VCaP (cell line): ENCODE measurements around the gene C11orf98.

ENCODE experiments used
- H3K27ac ChIP-seq: fragments of 450-650 bp; 2 replicates; pipeline ENCODE4 v1.5.1; 2017
- TF ChIP-seq, protein P1 (sequence below): fragments of 450-650 bp; conservative IDR thresholded peaks from 2 replicates; pipeline ENCODE4 v1.5.1; 2017; ENCODE audit warnings: mild to moderate bottlenecking, moderate library complexity

C11orf98 gene

DNA sequence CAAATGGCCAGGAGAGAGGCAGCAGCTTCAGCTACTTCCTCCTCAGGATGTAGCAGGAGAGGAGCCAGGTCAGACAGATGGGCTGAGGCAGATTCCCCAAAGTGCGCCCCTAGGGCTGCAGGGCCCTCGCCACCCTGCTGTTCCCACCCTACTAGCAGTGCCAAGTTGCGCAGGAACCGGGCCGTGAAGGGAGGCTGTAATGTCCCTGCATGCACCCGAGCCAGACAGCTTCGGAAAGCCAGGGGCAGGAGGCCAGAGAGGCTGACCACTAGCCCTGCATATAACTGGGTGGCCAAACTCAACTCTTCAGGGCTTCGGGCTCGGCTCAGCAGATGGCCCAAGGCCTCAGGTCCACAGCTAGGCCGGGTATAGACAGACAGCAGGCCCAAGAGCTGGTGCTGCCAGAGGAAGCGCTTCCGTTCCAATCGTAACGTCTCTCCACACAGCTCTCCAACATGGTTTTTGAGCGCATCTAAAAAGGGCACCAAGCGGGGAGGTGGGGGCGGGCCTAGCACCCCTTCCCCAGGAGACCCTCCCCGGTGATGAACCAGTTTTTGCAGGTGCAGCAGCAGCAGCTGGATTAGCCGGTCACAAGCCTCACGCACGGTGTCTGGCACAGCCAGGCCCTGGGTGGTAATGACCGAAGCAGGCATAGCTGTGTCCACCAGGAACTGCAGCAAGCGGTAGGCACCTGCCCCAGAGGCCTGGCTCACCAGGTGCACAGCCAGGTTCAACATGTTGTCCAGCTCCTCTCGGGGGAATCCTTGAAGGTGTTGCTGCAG is 16.6 kb downstream of the C11orf98 start:
- TF ChIP-seq, protein P1, sequence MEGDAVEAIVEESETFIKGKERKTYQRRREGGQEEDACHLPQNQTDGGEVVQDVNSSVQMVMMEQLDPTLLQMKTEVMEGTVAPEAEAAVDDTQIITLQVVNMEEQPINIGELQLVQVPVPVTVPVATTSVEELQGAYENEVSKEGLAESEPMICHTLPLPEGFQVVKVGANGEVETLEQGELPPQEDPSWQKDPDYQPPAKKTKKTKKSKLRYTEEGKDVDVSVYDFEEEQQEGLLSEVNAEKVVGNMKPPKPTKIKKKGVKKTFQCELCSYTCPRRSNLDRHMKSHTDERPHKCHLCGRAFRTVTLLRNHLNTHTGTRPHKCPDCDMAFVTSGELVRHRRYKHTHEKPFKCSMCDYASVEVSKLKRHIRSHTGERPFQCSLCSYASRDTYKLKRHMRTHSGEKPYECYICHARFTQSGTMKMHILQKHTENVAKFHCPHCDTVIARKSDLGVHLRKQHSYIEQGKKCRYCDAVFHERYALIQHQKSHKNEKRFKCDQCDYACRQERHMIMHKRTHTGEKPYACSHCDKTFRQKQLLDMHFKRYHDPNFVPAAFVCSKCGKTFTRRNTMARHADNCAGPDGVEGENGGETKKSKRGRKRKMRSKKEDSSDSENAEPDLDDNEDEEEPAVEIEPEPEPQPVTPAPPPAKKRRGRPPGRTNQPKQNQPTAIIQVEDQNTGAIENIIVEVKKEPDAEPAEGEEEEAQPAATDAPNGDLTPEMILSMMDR = no peak
- H3K27ac ChIP-seq = no peak overlapping the region

DNA sequence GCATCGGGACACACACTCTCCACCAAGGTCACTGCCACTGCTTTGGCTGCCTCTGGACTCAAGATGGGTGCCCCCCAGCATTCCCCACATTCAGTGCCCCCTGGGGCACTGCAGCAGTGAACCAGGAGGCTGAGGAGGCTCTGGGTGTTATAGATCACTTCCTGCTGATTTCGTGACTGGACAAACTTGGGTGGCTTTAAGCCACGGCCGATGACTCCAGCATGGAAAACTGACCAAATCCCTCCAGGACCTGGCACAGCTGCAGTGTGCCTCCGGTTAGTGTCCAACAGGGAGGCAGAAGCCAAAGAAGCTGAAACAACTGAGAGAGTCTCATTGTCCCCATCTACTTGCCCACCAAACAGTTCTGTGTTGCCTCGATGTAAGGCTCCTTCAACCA is 17.4 kb downstream of the C11orf98 start:
- peak overlapping the region; percentile 91; the same call in 1 of the 2 replicates for H3K27ac ChIP-seq
- TF ChIP-seq, protein P1 = no peak

DNA sequence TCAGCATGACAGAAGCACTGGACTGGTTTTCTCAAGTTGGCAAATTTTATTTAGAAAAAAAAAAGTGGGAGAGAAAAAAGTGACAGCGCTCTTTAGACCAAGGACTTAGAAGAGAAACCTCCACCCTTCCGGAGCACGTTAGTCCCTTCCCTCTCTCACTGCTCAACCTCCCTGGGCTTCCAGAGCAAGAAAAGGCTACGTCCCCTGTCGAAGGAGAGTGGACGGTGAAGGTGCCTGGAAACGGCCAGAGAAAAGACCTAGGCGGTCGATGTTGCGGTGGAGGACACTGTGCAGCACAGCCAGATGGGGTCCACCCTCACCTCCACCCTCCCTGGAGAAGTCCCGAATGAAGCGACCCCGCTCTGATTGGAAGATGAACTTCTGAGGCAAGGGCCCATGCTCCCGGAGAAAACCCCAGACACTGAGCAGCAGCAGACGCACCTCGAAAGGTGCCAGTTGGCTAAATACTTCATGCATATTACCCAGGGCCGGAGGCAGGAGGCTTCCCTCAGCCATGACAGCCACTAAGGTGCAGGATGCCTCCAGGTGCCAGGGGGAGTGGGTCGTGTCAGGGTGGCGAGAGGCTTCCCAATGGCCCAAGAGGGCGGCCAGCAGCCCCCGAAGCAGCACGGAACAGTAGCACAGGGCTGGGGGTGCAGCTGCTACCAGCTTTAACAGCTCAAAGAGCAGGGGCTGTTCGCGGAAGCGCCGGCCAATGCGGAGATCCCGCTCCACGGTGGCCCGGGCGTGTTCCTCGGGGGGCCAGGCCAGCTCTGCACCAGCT is 18.0 kb downstream of the C11orf98 start:
- TF ChIP-seq, protein P1 = no peak
- H3K27ac ChIP-seq = peak overlapping the region; percentile 91

DNA sequence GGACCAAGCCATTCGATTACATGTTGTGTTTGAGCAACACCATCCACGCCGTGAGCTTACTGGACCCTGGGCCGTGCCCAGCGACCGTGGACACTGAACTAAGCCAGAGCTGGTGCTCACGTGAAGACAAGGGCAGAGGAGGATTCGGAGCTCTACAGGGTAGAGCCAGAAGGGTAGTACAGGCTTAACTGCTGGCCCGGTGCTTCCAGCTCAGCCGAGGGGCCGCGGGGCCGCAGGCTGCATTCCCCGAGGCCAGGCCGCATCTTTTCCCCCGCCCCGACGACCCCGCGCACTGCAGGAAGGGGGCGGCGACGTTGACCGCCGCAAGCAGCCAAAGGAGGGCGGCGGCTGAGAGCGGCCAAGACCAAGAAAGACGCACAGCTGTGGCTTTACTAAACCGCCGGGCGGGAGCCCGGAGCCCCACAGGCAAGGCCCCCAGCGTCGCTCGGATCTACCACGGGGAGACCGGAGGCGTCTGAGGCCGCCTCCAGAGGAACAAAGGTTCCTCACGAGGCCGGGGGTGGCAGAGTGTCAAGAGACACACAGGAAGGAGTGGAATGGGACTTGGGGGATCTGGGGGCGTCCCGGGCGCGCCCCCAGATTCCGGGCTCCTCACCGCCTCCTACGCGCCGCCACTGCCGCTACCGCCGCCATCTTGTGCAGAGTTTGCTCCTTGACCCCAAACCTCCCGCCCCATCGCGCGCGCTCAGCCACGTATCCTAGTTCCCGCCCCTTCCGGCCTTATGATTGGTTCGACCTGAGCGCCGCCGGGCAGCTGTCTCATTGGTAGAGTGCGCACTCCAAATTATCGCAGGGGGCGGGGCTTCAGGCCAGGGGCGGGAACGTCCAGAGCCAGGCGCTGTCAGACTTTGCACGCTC is 18.8 kb downstream of the C11orf98 start, which contains the start of gene GANAB:
Gene GANAB, minus strand, starts transcription at position 668 of the 879 bp plus-strand sequence. Its CDS starts 14 bp downstream, at position 654.
- peak within 1 kb of the TSS; percentile 91 for H3K27ac ChIP-seq
- TF ChIP-seq, protein P1 = no peak

DNA sequence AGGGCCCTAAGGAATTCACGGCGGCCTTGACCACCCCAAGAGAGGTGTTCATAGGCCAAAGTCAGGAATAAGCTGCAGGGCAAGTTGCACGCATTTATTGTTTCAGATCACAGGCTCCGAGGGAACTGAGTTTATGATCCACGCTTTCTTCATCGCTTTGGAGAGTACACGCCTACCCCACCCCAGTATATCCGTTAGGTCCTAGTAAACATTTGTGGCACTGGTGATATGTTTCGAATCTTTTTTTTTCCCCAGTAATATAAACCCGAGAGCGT is 19.4 kb downstream of the C11orf98 start:
- H3K27ac ChIP-seq = peak overlapping the region; percentile 91
- TF ChIP-seq, protein P1 = no peak

DNA sequence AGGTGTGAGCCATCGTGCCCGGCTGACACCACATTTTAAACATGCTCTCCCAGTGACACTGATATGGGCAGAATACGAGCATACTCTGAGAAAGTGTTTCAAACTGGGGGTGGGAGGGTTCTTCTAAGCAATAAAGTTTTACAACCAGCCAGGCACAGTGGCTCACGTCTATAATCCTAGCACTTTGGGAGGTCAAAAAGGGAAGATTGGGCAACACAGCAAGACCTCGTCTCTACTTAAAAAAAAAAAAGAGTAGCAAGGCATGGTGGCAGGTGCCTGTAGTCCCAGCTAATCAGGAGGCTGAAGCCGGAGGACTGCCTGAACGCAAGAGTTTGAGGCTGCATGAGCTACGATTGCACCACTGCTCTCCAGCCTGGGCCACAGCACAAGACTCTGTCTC is 20.8 kb downstream of the C11orf98 start:
- peak overlapping the region; percentile 19; the same call in 1 of the 2 replicates for H3K27ac ChIP-seq
- TF ChIP-seq, protein P1 = no peak

DNA sequence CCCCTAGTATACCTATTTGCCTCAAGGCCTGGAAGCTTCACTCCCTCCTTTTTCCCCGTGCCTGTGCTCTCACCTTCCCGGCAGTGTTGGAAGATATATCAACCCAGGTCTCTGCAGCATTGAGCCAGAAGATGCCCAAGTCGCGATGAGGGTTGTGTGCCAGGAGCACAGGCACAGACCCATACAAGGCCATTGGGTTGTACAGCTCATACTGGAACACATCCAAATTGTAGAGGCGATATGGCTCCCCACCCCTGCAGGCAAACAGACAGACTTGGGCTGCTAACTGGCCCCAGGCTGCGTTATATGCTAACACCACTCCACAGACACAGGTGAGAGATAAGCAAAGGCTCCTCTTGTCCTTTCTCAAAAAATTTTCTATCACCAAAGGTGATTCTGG is 32.5 kb downstream of the C11orf98 start:
- TF ChIP-seq, protein P1 = no peak
- no peak overlapping the region for H3K27ac ChIP-seq
